KMS-11 (cell line): ENCODE data around the gene THEMIS.
"Not testable (repeated sequence)": the region's sequence is repeated elsewhere in the genome, so short reads cannot be mapped to it uniquely, and the experiment has no call there.

Experiments used
- H2AFZ ChIP-seq: fragments of 200-600 bp; sonication (generic); 2 replicates; pipeline ENCODE4 v1.6.1; 2016; ENCODE audit warnings: antibody characterized with exemption, mixed run types, low read depth
- H3K27ac ChIP-seq: fragments of 200-600 bp; sonication (generic); 2 replicates; pipeline ENCODE4 v1.6.1; 2016; ENCODE audit warnings: mild to moderate bottlenecking, mixed run types
- H3K27me3 ChIP-seq: fragments of 200-600 bp; sonication (generic); 2 replicates; pipeline ENCODE4 v1.6.1; 2017; ENCODE audit warnings: mild to moderate bottlenecking, low read depth, mixed run types, moderate library complexity; ENCODE audit not compliant: insufficient read depth
- H3K36me3 ChIP-seq: fragments of 200-600 bp; sonication (generic); 2 replicates; pipeline ENCODE4 v1.6.1; 2017; ENCODE audit warnings: mild to moderate bottlenecking, mixed run types; ENCODE audit not compliant: insufficient read depth
- H3K4me1 ChIP-seq: fragments of 200-600 bp; sonication (generic); 2 replicates; pipeline ENCODE4 v1.6.1; 2016; ENCODE audit warnings: mild to moderate bottlenecking, low read depth, mixed run types; ENCODE audit not compliant: poor library complexity, severe bottlenecking
- H3K4me2 ChIP-seq: fragments of 200-600 bp; sonication (generic); 2 replicates; pipeline ENCODE4 v1.7.0; 2016; ENCODE audit warnings: mild to moderate bottlenecking, mixed run types
- H3K4me3 ChIP-seq: fragments of 200-600 bp; sonication (generic); IDR thresholded peaks from 2 replicates; pipeline ENCODE4 v1.6.1; 2017; ENCODE audit warnings: low read depth, low read length, mixed read lengths; ENCODE audit not compliant: insufficient read depth
- H3K79me2 ChIP-seq: fragments of 200-600 bp; sonication (generic); 2 replicates; pipeline ENCODE4 v1.6.1; 2016; ENCODE audit warnings: low read depth, mixed run types; ENCODE audit not compliant: insufficient read depth
- H3K9ac ChIP-seq: fragments of 200-600 bp; sonication (generic); 2 replicates; pipeline ENCODE4 v1.6.1; 2016; ENCODE audit warnings: mild to moderate bottlenecking, mixed run types
- H4K20me1 ChIP-seq: fragments of 200-600 bp; sonication (generic); 2 replicates; pipeline ENCODE4 v1.6.1; 2016; ENCODE audit warnings: mild to moderate bottlenecking, mixed run types; ENCODE audit not compliant: insufficient read depth
- CTCF ChIP-seq: fragments of 200-600 bp; sonication (generic); conservative IDR thresholded peaks from 2 replicates; pipeline ENCODE4 v1.6.1; 2017; ENCODE audit warnings: low read depth, mild to moderate bottlenecking, antibody characterized with exemption, low read length, moderate library complexity, mixed read lengths

THEMIS gene

GRCh38 chr6:127691146-127691545, 209.7 kb downstream of the THEMIS start:
- H4K20me1 ChIP-seq: no peaks in the 10 kb centered on the region
- no peaks in the 10 kb centered on the region for H3K27me3 ChIP-seq
- H3K27ac ChIP-seq: no peak overlapping the region
- no peaks in the 10 kb centered on the region for H3K4me1 ChIP-seq
- H2AFZ ChIP-seq: no peak overlapping the region
- no peak overlapping the region for H3K4me2 ChIP-seq
- no peak overlapping the region for H3K4me3 ChIP-seq
- H3K79me2 ChIP-seq: no peaks in the 10 kb centered on the region
- no peak overlapping the region for H3K9ac ChIP-seq
- no peaks in the 10 kb centered on the region for H3K36me3 ChIP-seq
- no peak for TF ChIP-seq CTCF

- H3K79me2 ChIP-seq: no peaks in the 10 kb centered on the region
- no peak for TF ChIP-seq CTCF
- no peak overlapping the region for H3K9ac ChIP-seq
- H4K20me1 ChIP-seq: no peaks in the 10 kb centered on the region
- H3K4me2 ChIP-seq: no peak overlapping the region
- H3K4me1 ChIP-seq: no peaks in the 10 kb centered on the region
- no peaks in the 10 kb centered on the region for H3K27me3 ChIP-seq
- H3K36me3 ChIP-seq: no peaks in the 10 kb centered on the region
- H3K4me3 ChIP-seq: no peak overlapping the region
- H2AFZ ChIP-seq: no peak overlapping the region
- H3K27ac ChIP-seq: no peak overlapping the region
Observed at GRCh38 chr6:127690588-127690987, 210.3 kb downstream of the THEMIS start.

GRCh38 chr6:127690092-127690491, 210.8 kb downstream of the THEMIS start:
- no peaks in the 10 kb centered on the region for H3K4me1 ChIP-seq
- no peaks in the 10 kb centered on the region for H3K36me3 ChIP-seq
- no peak overlapping the region for H2AFZ ChIP-seq
- TF ChIP-seq CTCF: 0 out of 2 replicates have a peak, but pooled peaks have one; percentile 21
- H3K27ac ChIP-seq: no peak overlapping the region
- H3K27me3 ChIP-seq: no peaks in the 10 kb centered on the region
- H3K79me2 ChIP-seq: no peaks in the 10 kb centered on the region
- no peak overlapping the region for H3K4me3 ChIP-seq
- H3K9ac ChIP-seq: no peak overlapping the region
- H3K4me2 ChIP-seq: no peak overlapping the region
- H4K20me1 ChIP-seq: no peaks in the 10 kb centered on the region

GRCh38 chr6:127687490-127687889, 213.4 kb downstream of the THEMIS start:
- not testable (repeated sequence) for H3K27ac ChIP-seq, H3K36me3 ChIP-seq, H2AFZ ChIP-seq, H3K4me3 ChIP-seq, H3K4me1 ChIP-seq, H3K79me2 ChIP-seq, H3K27me3 ChIP-seq, H3K4me2 ChIP-seq, H3K9ac ChIP-seq, H4K20me1 ChIP-seq

- H3K4me2 ChIP-seq: no peak overlapping the region
- no peak overlapping the region for H3K4me3 ChIP-seq
- H2AFZ ChIP-seq: no peak overlapping the region
- H3K79me2 ChIP-seq: no peaks in the 10 kb centered on the region
- no peaks in the 10 kb centered on the region for H3K4me1 ChIP-seq
- no peaks in the 10 kb centered on the region for H4K20me1 ChIP-seq
- H3K27ac ChIP-seq: no peak overlapping the region
- no peak overlapping the region for H3K9ac ChIP-seq
- no peaks in the 10 kb centered on the region for H3K27me3 ChIP-seq
- no peak for TF ChIP-seq CTCF
- no peaks in the 10 kb centered on the region for H3K36me3 ChIP-seq
Observed at GRCh38 chr6:127686084-127686483, 214.8 kb downstream of the THEMIS start.
